Chondrocyte (in vitro differentiated cells): ENCODE data around the gene PUS10. TPM values are rescaled to one million over a fixed set of nuclear protein-coding genes. Genes with fewer than 3 reads are reported as not detected.
"Not testable (repeated sequence)": the region's sequence is repeated elsewhere in the genome, so short reads cannot be mapped to it uniquely, and the experiment has no call there.

Experiments
- DNase-seq: peaks from one replicate; pipeline ENCODE4 v3.0.0; 2021; ENCODE audit warnings: mixed read lengths, low spot score
- H3K27ac Mint-ChIP-seq: one replicate; pipeline ENCODE4 v1.8.0; 2021; ENCODE audit warnings: mild to moderate bottlenecking, moderate library complexity, mixed read lengths; ENCODE audit not compliant: unreplicated experiment
- H3K27me3 Mint-ChIP-seq: 2 replicates; pipeline ENCODE4 v1.8.0; 2021; ENCODE audit warnings: low read depth, mixed read lengths
- H3K36me3 Mint-ChIP-seq: 2 replicates; pipeline ENCODE4 v1.8.0; 2021; ENCODE audit warnings: low read depth, mixed read lengths
- H3K4me1 Mint-ChIP-seq: 2 replicates; pipeline ENCODE4 v1.8.0; 2021; ENCODE audit warnings: low read depth, mild to moderate bottlenecking, mixed read lengths
- H3K4me3 Mint-ChIP-seq: one replicate; pipeline ENCODE4 v1.8.0; 2021; ENCODE audit warnings: mild to moderate bottlenecking, moderate library complexity, mixed read lengths; ENCODE audit not compliant: unreplicated experiment
- H3K9me3 Mint-ChIP-seq: 2 replicates; pipeline ENCODE4 v1.8.0; 2021; ENCODE audit warnings: low read depth, mixed read lengths
- total RNA-seq: library from RNA; stranded (reverse); gene quantifications from 3 replicates; pipeline ENCODE4 v1.2.1, GENCODE V29; 2021
- TF ChIP-seq, protein P1 (sequence below): fragments of 200-600 bp; sonication (generic); IDR thresholded peaks from 2 replicates; pipeline ENCODE4 v1.5.0; 2021; ENCODE audit warnings: antibody characterized with exemption, mild to moderate bottlenecking, moderate library complexity

Gene PUS10
- total RNA-seq, 1 donor from 2014 or later = 5.1 TPM

DNA sequence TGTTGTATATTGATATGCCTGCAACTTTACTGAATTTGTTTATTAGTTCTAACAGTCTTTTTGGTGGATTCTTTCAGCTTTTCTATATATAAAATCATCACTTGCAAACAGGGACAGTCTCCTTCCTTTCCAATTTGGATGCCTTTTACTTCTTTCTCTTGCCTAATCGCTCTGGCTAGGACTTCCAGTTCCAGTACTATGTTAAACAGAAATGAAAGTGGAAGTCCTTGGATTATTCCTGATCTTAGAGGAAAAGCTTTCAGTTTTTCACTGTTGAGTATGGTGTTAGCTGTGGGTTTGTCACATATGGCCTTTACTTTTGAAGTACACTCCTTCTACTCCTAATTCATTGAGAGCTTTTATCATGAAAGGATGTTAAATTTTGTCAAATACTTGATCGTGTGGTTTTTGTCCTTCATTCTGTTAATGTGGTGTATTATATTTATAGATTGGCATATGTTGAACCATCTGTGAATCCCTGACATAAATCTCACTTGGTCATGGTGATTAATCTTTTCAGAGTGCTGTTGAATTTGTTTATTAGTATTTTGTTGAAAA is 83.8 kb downstream of the PUS10 start:
- H3K4me1 Mint-ChIP-seq = no peaks in the 10 kb centered on the region
- TF ChIP-seq, protein P1, sequence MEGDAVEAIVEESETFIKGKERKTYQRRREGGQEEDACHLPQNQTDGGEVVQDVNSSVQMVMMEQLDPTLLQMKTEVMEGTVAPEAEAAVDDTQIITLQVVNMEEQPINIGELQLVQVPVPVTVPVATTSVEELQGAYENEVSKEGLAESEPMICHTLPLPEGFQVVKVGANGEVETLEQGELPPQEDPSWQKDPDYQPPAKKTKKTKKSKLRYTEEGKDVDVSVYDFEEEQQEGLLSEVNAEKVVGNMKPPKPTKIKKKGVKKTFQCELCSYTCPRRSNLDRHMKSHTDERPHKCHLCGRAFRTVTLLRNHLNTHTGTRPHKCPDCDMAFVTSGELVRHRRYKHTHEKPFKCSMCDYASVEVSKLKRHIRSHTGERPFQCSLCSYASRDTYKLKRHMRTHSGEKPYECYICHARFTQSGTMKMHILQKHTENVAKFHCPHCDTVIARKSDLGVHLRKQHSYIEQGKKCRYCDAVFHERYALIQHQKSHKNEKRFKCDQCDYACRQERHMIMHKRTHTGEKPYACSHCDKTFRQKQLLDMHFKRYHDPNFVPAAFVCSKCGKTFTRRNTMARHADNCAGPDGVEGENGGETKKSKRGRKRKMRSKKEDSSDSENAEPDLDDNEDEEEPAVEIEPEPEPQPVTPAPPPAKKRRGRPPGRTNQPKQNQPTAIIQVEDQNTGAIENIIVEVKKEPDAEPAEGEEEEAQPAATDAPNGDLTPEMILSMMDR = no peak
- peaks cover 20% of the 10 kb centered on the region for H3K36me3 Mint-ChIP-seq
- H3K27me3 Mint-ChIP-seq = no peaks in the 10 kb centered on the region
- H3K9me3 Mint-ChIP-seq = peaks cover 3% of the 10 kb centered on the region
- H3K27ac Mint-ChIP-seq = no peak overlapping the region
- no peak for DNase-seq
- no peak overlapping the region for H3K4me3 Mint-ChIP-seq

DNA sequence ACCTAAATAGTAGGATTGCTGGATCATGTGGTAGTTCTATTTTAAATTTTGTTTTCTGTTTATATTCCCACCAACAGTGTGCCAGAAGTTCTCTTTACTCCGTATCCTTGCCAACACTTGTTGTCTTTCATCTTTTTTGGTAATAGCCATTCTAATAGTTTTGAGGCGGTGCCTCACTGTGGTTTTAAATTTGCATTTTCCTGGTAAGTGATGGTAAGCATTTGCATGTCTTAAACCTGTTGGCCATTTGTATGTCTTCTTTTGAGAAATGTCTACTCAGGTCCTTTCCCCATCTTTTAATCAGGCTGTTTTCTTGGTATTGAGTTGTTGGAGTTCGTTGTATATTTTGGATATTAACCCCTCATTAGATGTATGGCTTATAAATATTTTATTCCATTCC is 85.1 kb downstream of the PUS10 start:
- Mint-ChIP-seq H3K9me3 (peaks cover 3% of the 10 kb centered on the region), H3K27me3 (no peaks in the 10 kb centered on the region), H3K4me1 (no peaks in the 10 kb centered on the region), H3K27ac (no peak overlapping the region), H3K36me3 (peaks cover 13% of the 10 kb centered on the region), H3K4me3 (no peak overlapping the region)
- TF ChIP-seq, protein P1 = no peak
- no peak for DNase-seq

DNA sequence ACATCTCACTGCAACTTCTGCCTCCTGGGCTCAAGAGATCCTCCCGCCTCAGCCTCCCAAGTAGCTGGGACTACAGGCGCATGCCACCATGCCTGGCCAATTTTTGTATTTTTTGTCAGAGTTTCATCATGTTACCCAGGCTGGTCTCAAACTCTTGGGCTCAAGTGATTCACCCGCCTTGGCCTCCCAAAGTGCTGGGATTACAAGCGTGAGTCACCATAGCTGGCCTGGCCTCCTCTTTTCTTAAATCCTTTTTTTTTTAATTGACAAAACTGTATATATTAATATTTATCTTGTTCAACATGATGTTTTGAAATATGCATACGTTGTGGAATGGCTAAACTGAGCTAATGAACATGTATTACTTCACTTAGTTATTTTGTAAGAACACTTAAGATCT is 86.0 kb downstream of the PUS10 start:
- H3K9me3 Mint-ChIP-seq, H3K4me1 Mint-ChIP-seq, DNase-seq, H3K4me3 Mint-ChIP-seq, H3K27me3 Mint-ChIP-seq, H3K27ac Mint-ChIP-seq: not testable (repeated sequence)
- peaks cover 14% of the 10 kb centered on the region for H3K36me3 Mint-ChIP-seq

DNA sequence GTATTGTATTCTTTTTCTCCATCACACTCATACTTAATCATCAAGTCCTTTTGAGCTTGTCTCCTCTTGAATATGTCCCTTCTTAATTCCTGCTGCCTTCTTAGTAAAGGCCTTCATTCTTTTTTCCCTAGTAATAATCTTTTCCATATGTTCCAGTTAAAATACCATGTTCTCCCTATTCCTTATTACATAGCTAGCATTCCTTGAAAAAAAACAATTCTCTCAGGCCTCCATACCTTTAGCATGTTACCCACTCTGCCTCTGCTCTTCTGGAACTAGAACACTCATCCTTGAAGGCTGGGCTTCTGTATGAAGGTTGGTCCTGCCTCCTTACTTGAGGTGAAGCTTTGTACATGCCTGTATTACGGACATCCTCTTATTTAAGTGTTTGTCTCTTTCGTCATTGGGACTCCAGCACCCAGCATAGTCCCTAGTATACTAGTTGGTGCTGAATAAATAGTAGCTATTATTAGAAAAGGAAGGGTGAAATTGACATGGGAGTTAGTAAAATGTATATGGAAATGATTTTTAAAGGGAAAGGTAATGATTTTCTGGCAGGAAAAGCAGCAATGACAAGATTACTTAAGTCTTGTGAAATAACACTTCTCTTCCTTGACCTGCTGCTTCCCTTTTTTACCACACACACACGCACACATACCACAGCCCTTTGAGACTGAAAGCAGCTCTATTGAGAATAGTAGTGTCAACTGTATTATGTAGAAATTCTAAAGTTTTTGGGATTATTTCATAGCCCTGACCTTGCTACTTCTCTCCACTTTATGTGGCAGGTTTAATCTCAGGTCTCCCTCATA is 91.1 kb downstream of the PUS10 start:
- peaks cover 11% of the 10 kb centered on the region for H3K4me1 Mint-ChIP-seq
- TF ChIP-seq, protein P1 = no peak
- H3K27ac Mint-ChIP-seq = no peak overlapping the region
- no peaks in the 10 kb centered on the region for H3K9me3 Mint-ChIP-seq
- H3K4me3 Mint-ChIP-seq = no peak overlapping the region
- DNase-seq = no peak
- no peaks in the 10 kb centered on the region for H3K27me3 Mint-ChIP-seq
- peaks cover 23% of the 10 kb centered on the region for H3K36me3 Mint-ChIP-seq

DNA sequence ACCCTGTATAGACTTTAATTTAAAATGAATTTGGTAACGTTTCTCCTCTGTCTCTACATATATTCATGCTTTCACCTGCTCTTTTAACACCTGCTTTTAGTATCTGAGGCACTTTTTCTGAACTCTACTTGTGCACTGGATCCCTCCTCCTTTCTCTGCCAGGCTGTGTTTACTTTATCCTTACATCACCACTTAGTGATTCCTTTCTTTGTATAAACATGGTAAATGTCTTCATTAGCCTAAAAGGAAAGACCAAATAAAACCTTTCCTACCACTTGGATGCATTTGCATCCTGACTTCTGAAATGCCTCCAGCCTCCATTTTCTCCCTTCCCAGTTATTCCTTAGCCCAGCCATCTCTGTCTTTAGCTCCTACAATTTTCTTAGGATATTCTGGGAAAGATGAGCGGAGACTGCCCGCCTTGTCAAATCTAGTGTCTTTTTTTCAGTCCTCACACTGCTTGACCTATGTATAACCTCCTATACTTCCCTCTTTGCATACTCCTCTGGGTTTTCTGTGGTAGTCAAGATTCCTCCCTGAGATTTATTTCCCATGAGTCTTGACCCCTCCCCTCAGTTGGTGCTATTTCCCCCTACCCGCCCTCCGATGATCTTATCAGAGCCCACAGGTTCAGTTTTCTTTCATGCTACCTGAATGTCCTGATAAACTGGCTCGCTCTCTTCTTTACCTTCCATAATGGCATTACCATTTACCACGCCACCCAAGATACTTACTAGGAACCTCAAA is 91.9 kb downstream of the PUS10 start:
- DNase-seq = no peak
- Mint-ChIP-seq H3K27ac (no peak overlapping the region), H3K27me3 (no peaks in the 10 kb centered on the region), H3K4me3 (no peak overlapping the region), H3K36me3 (peaks cover 24% of the 10 kb centered on the region), H3K4me1 (peaks cover 11% of the 10 kb centered on the region), H3K9me3 (no peaks in the 10 kb centered on the region)
- TF ChIP-seq, protein P1 = no peak
